H1 (cell line): Measurements from ENCODE around the gene LTBP1. TPM values are rescaled to one million over a fixed set of nuclear protein-coding genes. Genes with fewer than 3 reads are reported as not detected.

Source experiments
- CTCF ChIA-PET: fragments of 300-600 bp; sonication (Branson Sonifier 250); formaldehyde crosslinking; loops from one replicate; lab custom pipeline; 2021; ENCODE audit not compliant: partially characterized antibody; lab: Charles Lee
- POLR2A ChIA-PET: fragments of 300-600 bp; sonication (Branson Sonifier 250); formaldehyde crosslinking; loops from one replicate; lab custom pipeline; 2021; ENCODE audit warnings: inconsistent platforms; ENCODE audit not compliant: partially characterized antibody; lab: Charles Lee
- DNase-seq, 2 experiments: peaks; one replicate each; pipeline versions ENCODE4 v3.0.0 to v3.0.0-alpha.2; 2010 to 2022; ENCODE audit warnings: low spot score in 2 of 2, low read depth in 1 of 2, mixed read lengths in 1 of 2
- FAIRE-seq: peaks from 2 replicates; lab custom pipeline; 2011; peaks lifted over from hg19 to GRCh38; lab: Jason Lieb, UNC
- H2AFZ ChIP-seq: 2 replicates; pipeline ENCODE4 v1.8.1; 2012; ENCODE audit warnings: low read length, inconsistent platforms
- H2AK5ac ChIP-seq: 2 replicates; pipeline ENCODE4 v1.6.1; 2013; ENCODE audit warnings: low read depth, low read length
- H2BK120ac ChIP-seq: replicated peaks from 2 replicates; pipeline ENCODE3; 2013; ENCODE audit warnings: low read depth, low read length, inconsistent platforms
- H2BK12ac ChIP-seq: 2 replicates; pipeline ENCODE4 v1.6.1; 2013; ENCODE audit warnings: low read depth, low read length
- H2BK15ac ChIP-seq: 2 replicates; pipeline ENCODE4 v1.6.1; 2013; ENCODE audit warnings: low read length
- H2BK20ac ChIP-seq: 2 replicates; pipeline ENCODE4 v1.6.1; 2013; ENCODE audit warnings: low read length
- H2BK5ac ChIP-seq: 2 replicates; pipeline ENCODE4 v1.6.1; 2013; ENCODE audit warnings: low read depth, low read length
- H3K14ac ChIP-seq: 2 replicates; pipeline ENCODE4 v1.6.1; 2013; ENCODE audit warnings: inconsistent platforms; ENCODE audit not compliant: insufficient read length
- H3K18ac ChIP-seq: 2 replicates; pipeline ENCODE4 v1.6.1; 2013; ENCODE audit warnings: low read length; ENCODE audit errors: extremely low read depth
- H3K23ac ChIP-seq: 2 replicates; pipeline ENCODE4 v1.6.1; 2013; ENCODE audit warnings: inconsistent platforms; ENCODE audit not compliant: insufficient read length
- H3K23me2 ChIP-seq: 2 replicates; pipeline ENCODE4 v1.6.1; 2013; ENCODE audit warnings: low read depth, low read length
- H3K27ac ChIP-seq: 2 replicates; pipeline ENCODE4 v1.6.1; 2011; ENCODE audit warnings: low read depth, low read length, inconsistent platforms
- H3K27me3 ChIP-seq, 4 experiments: replicated peaks in 1 of 4; 1 replicate in 1 of 4; 2 replicates in 3 of 4; pipeline versions ENCODE4 v1.6.1 to v1.8.1; 2011 to 2013; ENCODE audit warnings: low read length in 3 of 4, mild to moderate bottlenecking in 3 of 4, inconsistent platforms in 2 of 4, mixed read lengths in 2 of 4, moderate library complexity in 1 of 4; ENCODE audit not compliant: control insufficient read depth in 3 of 4, insufficient read depth in 3 of 4; ENCODE audit errors: extremely low read depth in 1 of 4
- H3K36me3 ChIP-seq, 4 experiments: 2 replicates each; pipeline versions ENCODE4 v1.6.1 to v1.8.1; 2011 to 2013; ENCODE audit warnings: mild to moderate bottlenecking in 4 of 4, low read length in 3 of 4, moderate library complexity in 2 of 4, control low read depth in 1 of 4, inconsistent platforms in 1 of 4; ENCODE audit not compliant: insufficient read depth in 4 of 4, control insufficient read depth in 2 of 4
- H3K4ac ChIP-seq: replicated peaks from 2 replicates; pipeline ENCODE3; 2013; ENCODE audit warnings: low read length, low read depth, mixed read lengths, inconsistent platforms; ENCODE audit not compliant: insufficient read length
- H3K4me1 ChIP-seq, 4 experiments: replicated peaks in 1 of 4; 1 replicate in 1 of 4; 2 replicates in 3 of 4; pipeline versions ENCODE4 v1.6.1 to v1.8.1; 2011 to 2013; ENCODE audit warnings: low read length in 3 of 4, inconsistent platforms in 2 of 4, mixed read lengths in 1 of 4; ENCODE audit not compliant: insufficient read depth in 4 of 4, control insufficient read depth in 3 of 4
- H3K4me2 ChIP-seq, 2 experiments: 2 replicates each; pipeline versions ENCODE4 v1.6.1 to v1.8.1; 2011 to 2013; ENCODE audit warnings: low read depth in 2 of 2, low read length in 2 of 2, control low read depth in 1 of 2, inconsistent platforms in 1 of 2, mild to moderate bottlenecking in 1 of 2; ENCODE audit not compliant: insufficient read depth in 1 of 2
- H3K4me3 ChIP-seq, 4 experiments: fragments of 200-600, 300-600 bp in 1 of 4; sonication (generic), shearing (Covaris generic), sonication (Bioruptor Twin) in 1 of 4; 2 replicates each; pipeline versions ENCODE4 v1.5.1 to v1.8.1; 2011 to 2016; ENCODE audit warnings: low read length in 4 of 4, low read depth in 3 of 4, control low read depth in 2 of 4, inconsistent platforms in 2 of 4, mild to moderate bottlenecking in 2 of 4, mixed read lengths in 1 of 4, moderate library complexity in 1 of 4; ENCODE audit not compliant: insufficient read depth in 2 of 4; ENCODE audit errors: extremely low read depth in 1 of 4
- H3K56ac ChIP-seq: replicated peaks from 2 replicates; pipeline ENCODE3; 2013; ENCODE audit warnings: low read depth, mild to moderate bottlenecking, mixed read lengths, low read length, inconsistent platforms; ENCODE audit not compliant: insufficient read length
- H3K79me1 ChIP-seq: 2 replicates; pipeline ENCODE4 v1.6.1; 2013; ENCODE audit warnings: low read depth, low read length, control low read depth
- H3K79me2 ChIP-seq, 2 experiments: 2 replicates each; pipeline versions ENCODE4 v1.6.1 to v1.8.1; 2012 to 2013; ENCODE audit warnings: low read length in 2 of 2, mild to moderate bottlenecking in 2 of 2, inconsistent platforms in 1 of 2; ENCODE audit not compliant: insufficient read depth in 2 of 2, control insufficient read depth in 1 of 2
- H3K9ac ChIP-seq, 4 experiments: replicated peaks in 1 of 4; 1 replicate in 1 of 4; 2 replicates in 3 of 4; pipeline versions ENCODE4 v1.6.1 to v1.8.1; 2011 to 2013; ENCODE audit warnings: low read depth in 3 of 4, low read length in 3 of 4, control low read depth in 2 of 4, mild to moderate bottlenecking in 2 of 4, moderate library complexity in 2 of 4, inconsistent platforms in 1 of 4; ENCODE audit errors: extremely low read depth in 1 of 4
- H3K9me3 ChIP-seq, 2 experiments: 2 replicates each; pipeline versions ENCODE4 v1.6.1 to v1.8.1; 2012 to 2013; ENCODE audit warnings: mild to moderate bottlenecking in 2 of 2, moderate library complexity in 2 of 2, control low read depth in 1 of 2, inconsistent platforms in 1 of 2, low read depth in 1 of 2, low read length in 1 of 2, mixed read lengths in 1 of 2; ENCODE audit not compliant: insufficient read depth in 2 of 2
- H4K20me1 ChIP-seq, 2 experiments: replicated peaks in 1 of 2; 2 replicates each; pipeline versions ENCODE3 to v1.8.1; 2011 to 2013; ENCODE audit warnings: inconsistent platforms in 2 of 2, low read length in 2 of 2, mild to moderate bottlenecking in 1 of 2; ENCODE audit not compliant: insufficient read depth in 2 of 2, control insufficient read depth in 1 of 2
- H4K5ac ChIP-seq: 2 replicates; pipeline ENCODE4 v1.6.1; 2013; ENCODE audit warnings: low read length, low read depth, mixed read lengths, inconsistent platforms; ENCODE audit not compliant: insufficient read length
- H4K8ac ChIP-seq: 2 replicates; pipeline ENCODE4 v1.8.0; 2013; ENCODE audit warnings: mild to moderate bottlenecking, moderate library complexity, low read length, inconsistent platforms; ENCODE audit not compliant: insufficient read depth; ENCODE audit errors: extremely low read depth
- H4K91ac ChIP-seq: replicated peaks from 2 replicates; pipeline ENCODE3; 2013; ENCODE audit warnings: low read length, mixed read lengths, inconsistent platforms; ENCODE audit not compliant: insufficient read length
- BCL11A ChIP-seq, 2 experiments: IDR thresholded peaks; one replicate each; pipeline ENCODE4 v1.6.1; 2011; ENCODE audit warnings: low read depth in 2 of 2, low read length in 2 of 2, mild to moderate bottlenecking in 2 of 2
- CBX5 ChIP-seq: fragments of 300-800, 300-1000 bp; sonication (generic); IDR thresholded peaks from 2 replicates; pipeline ENCODE4 v1.7.1; 2016; ENCODE audit warnings: antibody characterized with exemption, low read length, low read depth
- CHD2 ChIP-seq: IDR thresholded peaks from 2 replicates; pipeline ENCODE4 v1.6.1; 2012; ENCODE audit warnings: low read length, improper control_type of control experiment
- CTBP2 ChIP-seq: IDR thresholded peaks from 2 replicates; pipeline ENCODE4 v1.7.0; 2011; ENCODE audit warnings: borderline replicate concordance, mild to moderate bottlenecking, moderate library complexity, mixed read lengths, low read length; ENCODE audit not compliant: insufficient read depth, insufficient read length
- JUND ChIP-seq: IDR thresholded peaks from 2 replicates; pipeline ENCODE4 v1.6.1; 2011; ENCODE audit warnings: mild to moderate bottlenecking, improper control_type of control experiment, low read length
- KDM4A ChIP-seq: IDR thresholded peaks from one replicate; pipeline ENCODE4 v1.7.1; 2012; ENCODE audit warnings: low read depth, mild to moderate bottlenecking, moderate library complexity, low read length, inconsistent platforms; ENCODE audit not compliant: severe bottlenecking
- NRF1 ChIP-seq: IDR thresholded peaks from 2 replicates; pipeline ENCODE4 v1.6.1; 2011; ENCODE audit warnings: mild to moderate bottlenecking, low read depth, low read length, improper control_type of control experiment
- PHF8 ChIP-seq: fragments of 200-600 bp; sonication (generic); conservative IDR thresholded peaks from 2 replicates; pipeline ENCODE4 v1.7.1; 2012; ENCODE audit warnings: low read depth, mild to moderate bottlenecking, inconsistent platforms, low read length, moderate library complexity
- POLR2A ChIP-seq, 2 experiments: IDR thresholded peaks; 1 replicate in 1 of 2; 2 replicates in 1 of 2; pipeline ENCODE4 v1.6.1; 2011; ENCODE audit warnings: low read depth in 2 of 2, low read length in 2 of 2, mild to moderate bottlenecking in 2 of 2; ENCODE audit errors: control extremely low read depth in 1 of 2
- POLR2AphosphoS5 ChIP-seq: IDR thresholded peaks from 2 replicates; pipeline ENCODE4 v1.6.1; 2011; ENCODE audit warnings: low read depth, low read length
- RAD21 ChIP-seq, 2 experiments: IDR thresholded peaks in 1 of 2; conservative IDR thresholded peaks in 1 of 2; 2 replicates each; pipeline ENCODE4 v1.6.1; 2011; ENCODE audit warnings: low read depth in 2 of 2, low read length in 2 of 2, improper control_type of control experiment in 1 of 2, inconsistent platforms in 1 of 2, mild to moderate bottlenecking in 1 of 2, moderate library complexity in 1 of 2
- TEAD4 ChIP-seq: IDR thresholded peaks from 2 replicates; pipeline ENCODE4 v1.6.1; 2012; ENCODE audit warnings: low read depth, low read length, inconsistent platforms, mixed read lengths
- YY1 ChIP-seq: IDR thresholded peaks from 2 replicates; pipeline ENCODE4 v1.6.1; 2011; ENCODE audit warnings: low read depth, mild to moderate bottlenecking, low read length
- WGBS, 2 experiments: shearing (Covaris generic) in 1 of 2; methylation state at CpG; one replicate each; pipeline versions ENCODE4 v1.1.6 to v1.1.7; 2013 to 2015; ENCODE audit warnings: low lambda C conversion rate in 2 of 2, mixed read lengths in 2 of 2, inconsistent platforms in 1 of 2, low coverage in 1 of 2, missing lambda C conversion rate in 1 of 2; ENCODE audit not compliant: insufficient replicate concordance in 2 of 2, insufficient coverage in 1 of 2, insufficient read length in 1 of 2; ENCODE audit errors: extremely low coverage in 1 of 2, missing lambda C conversion rate in 1 of 2; 5-methylcytosine and 5-hydroxymethylcytosine counted together
- polyA plus RNA-seq, 7 experiments: library from polyadenylated mRNA; depleted of rRNA in 3 of 7; stranded (reverse) in 5 of 7; unstranded in 2 of 7; fragments of >200 nt in 5 of 7; fragments of 200-250 nt in 2 of 7; gene quantifications; 1 replicate in 5 of 7; 2 replicates in 1 of 7; 4 replicates in 1 of 7; pipeline versions ENCODE4 v1.2.1 to v1.2.3, GENCODE V29; 2011 to 2013; ENCODE audit warnings: missing spikeins in 2 of 7, mixed read lengths in 2 of 7
- total RNA-seq: library from RNA; stranded (reverse); fragmentation: NEBNext Ultra II Directional; extraction: Animal tissue kit (Norgen Biotek cat#: 25700); gene quantifications from 2 replicates; pipeline ENCODE4 v1.2.1, GENCODE V29; 2021
- TF ChIP-seq, protein P1 (sequence below): IDR thresholded peaks from 2 replicates; pipeline ENCODE4 v1.6.1; 2012; ENCODE audit warnings: inconsistent platforms

The LTBP1 gene
- total and polyA plus RNA-seq, 2 of the 8 experiments (the other 6 are each of a cell fraction or from before 2014, with no cell fraction given) = 15.4 to 24.7 TPM

DNA sequence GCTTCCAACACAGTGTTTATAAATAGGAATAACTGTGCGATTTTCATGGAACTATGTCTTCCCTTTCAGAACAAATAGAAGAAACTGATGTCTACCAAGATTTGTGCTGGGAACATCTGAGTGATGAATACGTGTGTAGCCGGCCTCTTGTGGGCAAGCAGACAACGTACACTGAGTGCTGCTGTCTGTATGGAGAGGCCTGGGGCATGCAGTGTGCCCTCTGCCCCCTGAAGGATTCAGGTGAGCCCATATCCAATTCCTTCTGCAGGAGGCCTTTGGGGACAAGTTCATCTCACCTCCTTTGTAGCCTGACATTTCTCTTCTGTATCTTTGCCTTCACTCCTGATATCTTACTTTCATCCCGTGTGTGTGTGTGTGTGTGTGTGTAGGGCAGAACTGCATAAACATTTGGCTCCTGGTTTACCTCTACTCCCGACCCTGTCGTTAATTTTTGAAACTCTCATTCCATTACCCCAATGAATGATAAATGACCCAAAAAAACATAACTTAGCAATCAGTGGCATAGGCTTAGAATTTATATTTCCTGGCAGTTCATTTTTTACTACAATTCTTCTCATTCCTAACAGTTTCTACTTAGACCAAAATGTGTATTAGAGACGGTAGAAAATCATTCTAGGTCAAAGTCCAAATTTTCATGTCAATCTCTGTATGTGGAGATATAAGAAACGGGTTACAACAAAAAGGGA, 418.7 kb downstream of the LTBP1 start:
- no peak overlapping the region for H2BK12ac ChIP-seq
- no peaks in the 10 kb centered on the region for H4K20me1 ChIP-seq
- ChIA-PET CTCF (interaction anchor here (0.8 to 2.1 kb wide), 3 partner anchors 8 to 15 kb away, joined by 3 to 14 read pairs (median 3); no protein-coding TSS in a partner anchor), POLR2A (no interaction called here)
- no peak overlapping the region for H3K18ac ChIP-seq
- no peak overlapping the region for H4K5ac ChIP-seq
- no peaks in the 10 kb centered on the region for H3K23me2 ChIP-seq
- H3K23ac ChIP-seq = no peak overlapping the region
- H2BK5ac ChIP-seq = no peak overlapping the region
- DNase-seq = no peak
- H2AK5ac ChIP-seq = no peak overlapping the region
- H3K36me3 ChIP-seq = no peaks in the 10 kb centered on the region
- no peaks in the 10 kb centered on the region for H3K27me3 ChIP-seq
- no peak overlapping the region for H2BK15ac ChIP-seq
- H4K91ac ChIP-seq = no peak overlapping the region
- H3K9me3 ChIP-seq = no peaks in the 10 kb centered on the region
- H3K4me1 ChIP-seq = no peaks in the 10 kb centered on the region; a peak in 1 of 7 replicates
- H3K14ac ChIP-seq = no peak overlapping the region
- no peak for FAIRE-seq
- H3K9ac ChIP-seq = no peak overlapping the region
- H3K4me3 ChIP-seq = no peak overlapping the region
- no peak overlapping the region for H2BK20ac ChIP-seq
- H3K79me2 ChIP-seq = no peaks in the 10 kb centered on the region
- H3K4ac ChIP-seq = no peak overlapping the region
- no peak overlapping the region for H4K8ac ChIP-seq
- H3K4me2 ChIP-seq = no peak overlapping the region
- H3K27ac ChIP-seq = no peak overlapping the region
- no peak overlapping the region for H2BK120ac ChIP-seq
- no peaks in the 10 kb centered on the region for H3K79me1 ChIP-seq
- WGBS, 2 experiments = 91% methylated on average over 9 of the region's 9 CpGs; no CpG with 5 or more reads in 1 of the 2 experiments
- H2AFZ ChIP-seq = no peak overlapping the region
- H3K56ac ChIP-seq = no peak overlapping the region
- TF ChIP-seq KDM4A = no peak
- TF ChIP-seq, protein P1, sequence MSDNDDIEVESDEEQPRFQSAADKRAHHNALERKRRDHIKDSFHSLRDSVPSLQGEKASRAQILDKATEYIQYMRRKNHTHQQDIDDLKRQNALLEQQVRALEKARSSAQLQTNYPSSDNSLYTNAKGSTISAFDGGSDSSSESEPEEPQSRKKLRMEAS = no peak
- TF ChIP-seq TEAD4 = no peak
- TF ChIP-seq RAD21 (IDR thresholded peaks at IDR 0.05 in 1 of 2, conservative IDR thresholded peaks at IDR 0.05 in 1 of 2; ENCODE audit: low read depth in 2 of 2, low read length in 2 of 2) = no peak
- no peak for TF ChIP-seq NRF1
- TF ChIP-seq POLR2AphosphoS5 = no peak
- no peak for TF ChIP-seq PHF8
- TF ChIP-seq CTBP2 = no peak
- TF ChIP-seq YY1 = no peak
- TF ChIP-seq JUND = no peak
- TF ChIP-seq POLR2A (IDR thresholded peaks at IDR 0.05; ENCODE audit: control extremely low read depth in 1 of 2, low read depth in 2 of 2, low read length in 2 of 2) = no peak
- TF ChIP-seq CBX5 = no peak
- TF ChIP-seq BCL11A (IDR thresholded peaks at IDR 0.05; ENCODE audit: low read depth in 2 of 2, low read length in 2 of 2) = no peak
- TF ChIP-seq CHD2 = no peak
